ENCODE results near the gene PARD3. TPM values are rescaled to one million over a fixed set of nuclear protein-coding genes. Genes with fewer than 3 reads are reported as not detected.

PARD3 gene
- total RNA-seq, 1 experiment from 2014 or later, result 154 TPM

DNA sequence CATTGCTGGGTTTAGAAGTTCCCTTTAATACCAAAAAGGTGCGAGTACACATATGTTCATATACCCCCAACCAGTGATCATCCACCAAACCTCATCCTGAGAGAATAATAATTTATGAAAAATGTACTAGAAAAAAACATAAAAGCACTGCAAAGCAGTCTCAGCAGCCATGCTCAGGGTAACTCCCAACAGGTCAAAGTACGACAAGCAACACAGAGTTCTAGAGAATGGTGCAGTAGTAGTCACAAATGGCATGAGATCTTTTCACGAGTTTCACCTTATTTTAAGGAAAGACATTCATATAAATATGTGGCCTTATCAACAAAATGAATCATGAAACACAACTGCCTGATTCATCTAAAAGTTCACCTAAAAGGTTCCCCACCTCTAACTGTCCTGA is 338.5 kb downstream of the PARD3 start:
- no TSS peak for BruUV-seq (replicated peaks)
- Histone ChIP-seq H3K4me1 (ENCODE audit: insufficient read depth, low read length) (0 out of 2 replicates have a peak, but pooled peaks cover 7% of the 10 kb centered on the region), H3K9ac (ENCODE audit: low read length) (no peak overlapping the region), H3F3A (ENCODE audit: low read length, unreplicated experiment) (no peaks in the 10 kb centered on the region), H3K9me3 (ENCODE audit: low read length) (no peaks in the 10 kb centered on the region), H3K4me2 (ENCODE audit: low read length) (no peak overlapping the region), H3K27ac (ENCODE audit: low read length) (no peak overlapping the region), H3K4me3 (ENCODE audit: low read length) (no peak overlapping the region), H4K20me1 (ENCODE audit: low read length) (no peaks in the 10 kb centered on the region), H3K79me2 (ENCODE audit: low read length) (no peaks in the 10 kb centered on the region), H3K9me2 (replicated peaks; ENCODE audit: low read length) (no peaks in the 10 kb centered on the region), H3K36me3 (ENCODE audit: low read depth, low read length) (no peaks in the 10 kb centered on the region), H2AFZ (ENCODE audit: low read length) (no peak overlapping the region), H3K27me3 (ENCODE audit: low read length) (no peaks in the 10 kb centered on the region)
- TF ChIP-seq CTCF (conservative IDR thresholded peaks at IDR 0.05; ENCODE audit: low read depth, low read length) (no peak), EZH2phosphoT487 (IDR thresholded peaks at IDR 0.05; ENCODE audit: borderline replicate concordance, low read length) (no peak), EZH2 (IDR thresholded peaks at IDR 0.05; ENCODE audit: low read length, unreplicated experiment) (no peak)
- no peak for DNase-seq
- intact Hi-C loops (cut with micrococcal nuclease), result no loop called here
- CTCF ChIA-PET, result no interaction called here
- peak; percentile 12; the same call in 1 of the 2 replicates for ATAC-seq
- POLR2A ChIA-PET (ENCODE audit: unreplicated experiment), result interaction anchor here (0.6 kb wide), 1 partner anchor 1142 kb away, joined by 3 read pairs; the partner anchor contains the start of gene NRP1

DNA sequence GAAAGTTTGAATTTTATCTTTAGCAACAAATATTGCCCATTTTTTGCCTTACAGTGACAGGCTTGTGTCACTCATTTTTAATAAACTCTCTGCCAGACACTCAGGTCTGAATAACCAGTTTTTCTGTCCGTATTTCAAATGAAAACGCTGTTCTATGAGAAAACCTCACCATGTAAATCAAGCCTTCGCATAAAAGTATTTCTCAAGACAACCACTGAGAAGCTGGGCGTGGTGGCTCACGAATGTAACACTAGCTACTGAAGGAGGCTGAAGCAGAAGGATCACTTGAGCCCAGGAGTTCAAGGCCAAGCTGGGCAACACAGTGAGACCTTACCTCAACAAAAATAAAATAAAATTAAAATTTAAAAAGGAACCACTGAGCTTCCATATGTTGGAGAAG is 339.3 kb downstream of the PARD3 start:
- Histone ChIP-seq H3K9ac (ENCODE audit: low read length) (no peak overlapping the region), H3K36me3 (ENCODE audit: low read depth, low read length) (no peaks in the 10 kb centered on the region), H4K20me1 (ENCODE audit: low read length) (no peaks in the 10 kb centered on the region), H3K4me2 (ENCODE audit: low read length) (no peak overlapping the region), H3K27me3 (ENCODE audit: low read length) (no peaks in the 10 kb centered on the region), H3F3A (ENCODE audit: low read length, unreplicated experiment) (no peaks in the 10 kb centered on the region), H3K27ac (ENCODE audit: low read length) (no peak overlapping the region), H2AFZ (ENCODE audit: low read length) (no peak overlapping the region), H3K4me3 (ENCODE audit: low read length) (no peak overlapping the region), H3K79me2 (ENCODE audit: low read length) (no peaks in the 10 kb centered on the region), H3K9me3 (ENCODE audit: low read length) (no peaks in the 10 kb centered on the region), H3K4me1 (ENCODE audit: insufficient read depth, low read length) (0 out of 2 replicates have a peak, but pooled peaks cover 7% of the 10 kb centered on the region), H3K9me2 (replicated peaks; ENCODE audit: low read length) (no peaks in the 10 kb centered on the region)
- no TSS peak for BruUV-seq (replicated peaks)
- DNase-seq (no peak), ATAC-seq (no peak)
- TF ChIP-seq EZH2 (IDR thresholded peaks at IDR 0.05; ENCODE audit: low read length, unreplicated experiment) (no peak), EZH2phosphoT487 (IDR thresholded peaks at IDR 0.05; ENCODE audit: borderline replicate concordance, low read length) (no peak), CTCF (conservative IDR thresholded peaks at IDR 0.05; ENCODE audit: low read depth, low read length) (no peak)
- POLR2A ChIA-PET (ENCODE audit: unreplicated experiment), result interaction anchor here (0.6 kb wide), 2 partner anchors 154 to 1141 kb away, joined by 3 read pairs; partner anchors contain the start of gene NRP1
- intact Hi-C loops (cut with micrococcal nuclease), result no loop called here
- CTCF ChIA-PET, result no interaction called here

GRCh38 chr10:34475274-34475646 is 339.8 kb downstream of the PARD3 start:
- no TSS peak for BruUV-seq (replicated peaks)
- TF ChIP-seq EZH2phosphoT487 (IDR thresholded peaks at IDR 0.05; ENCODE audit: borderline replicate concordance, low read length) (no peak), EZH2 (IDR thresholded peaks at IDR 0.05; ENCODE audit: low read length, unreplicated experiment) (no peak), CTCF (conservative IDR thresholded peaks at IDR 0.05; ENCODE audit: low read depth, low read length) (no peak)
- CTCF ChIA-PET, result no interaction called here

More at GRCh38 chr10:34475274-34475646, 339.8 kb downstream of the PARD3 start:
- Histone ChIP-seq H3K4me3 (ENCODE audit: low read length) (no peak overlapping the region), H3K9ac (ENCODE audit: low read length) (no peak overlapping the region), H2AFZ (ENCODE audit: low read length) (no peak overlapping the region), H3F3A (ENCODE audit: low read length, unreplicated experiment) (no peaks in the 10 kb centered on the region), H3K4me1 (ENCODE audit: insufficient read depth, low read length) (0 out of 2 replicates have a peak, but pooled peaks cover 7% of the 10 kb centered on the region), H3K27ac (ENCODE audit: low read length) (no peak overlapping the region), H3K9me2 (replicated peaks; ENCODE audit: low read length) (no peaks in the 10 kb centered on the region), H3K9me3 (ENCODE audit: low read length) (no peaks in the 10 kb centered on the region), H3K36me3 (ENCODE audit: low read depth, low read length) (no peaks in the 10 kb centered on the region), H4K20me1 (ENCODE audit: low read length) (no peaks in the 10 kb centered on the region), H3K4me2 (ENCODE audit: low read length) (no peak overlapping the region), H3K27me3 (ENCODE audit: low read length) (no peaks in the 10 kb centered on the region), H3K79me2 (ENCODE audit: low read length) (no peaks in the 10 kb centered on the region)
- intact Hi-C loops (cut with micrococcal nuclease), result no loop called here
- POLR2A ChIA-PET (ENCODE audit: unreplicated experiment), result no interaction called here
- DNase-seq (peak; percentile 40), ATAC-seq (no peak)
